Skeletal muscle tissue (tissue), 4 donors: ENCODE data around the gene KLHL11. TPM values are rescaled to one million over a fixed set of nuclear protein-coding genes. Genes with fewer than 3 reads are reported as not detected.
A peak's percentile ranks its signal among the peaks of the same experiment; 100 is the strongest.

ENCODE experiments used
- H3K27ac ChIP-seq: one replicate; pipeline ENCODE4 v1.7.0; 2013; ENCODE audit warnings: mild to moderate bottlenecking, low read depth, low read length, inconsistent platforms
- H3K27me3 ChIP-seq, 3 donors: one replicate each; pipeline ENCODE4 v1.7.0; 2013; ENCODE audit warnings: low read length in 3 of 3; ENCODE audit not compliant: control insufficient read depth in 3 of 3, insufficient read depth in 3 of 3
- H3K36me3 ChIP-seq, 3 donors: one replicate each; pipeline ENCODE4 v1.7.0; 2013; ENCODE audit warnings: low read length in 3 of 3; ENCODE audit not compliant: control insufficient read depth in 3 of 3, insufficient read depth in 3 of 3
- H3K4me1 ChIP-seq, 3 donors: one replicate each; pipeline ENCODE4 v1.7.0; 2013; ENCODE audit warnings: low read length in 3 of 3, mild to moderate bottlenecking in 3 of 3; ENCODE audit not compliant: control insufficient read depth in 3 of 3, insufficient read depth in 3 of 3
- H3K4me3 ChIP-seq, 3 donors: one replicate each; pipeline ENCODE4 v1.7.0; 2013; ENCODE audit warnings: low read length in 3 of 3
- H3K9ac ChIP-seq, 3 donors: one replicate each; pipeline ENCODE4 v1.7.0; 2013; ENCODE audit warnings: low read length in 3 of 3, mild to moderate bottlenecking in 3 of 3, moderate library complexity in 2 of 3, low read depth in 1 of 3
- H3K9me3 ChIP-seq, 3 donors: one replicate each; pipeline ENCODE4 v1.7.0; 2013; ENCODE audit warnings: low read length in 3 of 3; ENCODE audit not compliant: control insufficient read depth in 3 of 3
- total RNA-seq: library from RNA; depleted of rRNA; stranded (reverse); fragments of >200 nt; gene quantifications from one replicate; pipeline ENCODE4 v1.2.3, GENCODE V29; 2014
- donor health status: Osteomylitis.

The KLHL11 gene
- total RNA-seq: 19.3 TPM

GRCh38 chr17:41864836-41865595, at the start of gene KLHL11:
Gene KLHL11 (minus strand): TSS chr17:41865423. CDS start chr17:41865370, 53 bp downstream.
- H3K4me3 ChIP-seq: peak within 1 kb of the TSS; percentile 90 to 95 (median 95)
- H3K9ac ChIP-seq: peak within 1 kb of the TSS; percentile 95 to 98 (median 97)
- no peaks in the 10 kb centered on the region for H3K9me3 ChIP-seq
- H3K4me1 ChIP-seq: peaks cover 18 to 27% (median 20%) of the 10 kb centered on the region in 3 donors
- peaks cover 12 to 14% (median 12%) of the 10 kb centered on the region in 3 donors for H3K36me3 ChIP-seq
- H3K27me3 ChIP-seq: no peaks in the 10 kb centered on the region
- H3K27ac ChIP-seq: peak within 1 kb of the TSS; percentile 84

- H3K9me3 ChIP-seq: no peaks in the 10 kb centered on the region
- H3K27me3 ChIP-seq: no peaks in the 10 kb centered on the region
- peaks cover 23 to 31% (median 28%) of the 10 kb centered on the region in 3 donors for H3K4me1 ChIP-seq
- H3K27ac ChIP-seq: no peak overlapping the region
- peaks cover 31 to 36% (median 33%) of the 10 kb centered on the region in 3 donors for H3K36me3 ChIP-seq
- H3K9ac ChIP-seq: no peak overlapping the region
- H3K4me3 ChIP-seq: no peak overlapping the region
Measured at GRCh38 chr17:41915020-41915419, 49.8 kb upstream of the KLHL11 start.

GRCh38 chr17:41914358-41914766, 49.1 kb upstream of the KLHL11 start:
- H3K36me3 ChIP-seq: peaks cover 38 to 42% (median 40%) of the 10 kb centered on the region in 3 donors
- no peak overlapping the region for H3K9ac ChIP-seq
- H3K27me3 ChIP-seq: no peaks in the 10 kb centered on the region
- peaks cover 17 to 24% (median 22%) of the 10 kb centered on the region in 3 donors for H3K4me1 ChIP-seq
- H3K9me3 ChIP-seq: no peaks in the 10 kb centered on the region
- no peak overlapping the region for H3K27ac ChIP-seq
- no peak overlapping the region for H3K4me3 ChIP-seq

- Histone ChIP-seq H3K9me3 (no peaks in the 10 kb centered on the region), H3K36me3 (peaks cover 44 to 47% (median 46%) of the 10 kb centered on the region in 3 donors), H3K4me3 (no peak overlapping the region), H3K27me3 (no peaks in the 10 kb centered on the region), H3K27ac (no peak overlapping the region), H3K4me1 (peaks cover 15 to 22% (median 19%) of the 10 kb centered on the region in 3 donors), H3K9ac (peak overlapping the region in 1 of 3 donors; percentile 16)
Measured at GRCh38 chr17:41913798-41914197, 48.6 kb upstream of the KLHL11 start.

GRCh38 chr17:41912925-41913324, 47.7 kb upstream of the KLHL11 start:
- Histone ChIP-seq H3K27me3 (no peaks in the 10 kb centered on the region), H3K27ac (no peak overlapping the region), H3K9ac (no peak overlapping the region), H3K9me3 (no peaks in the 10 kb centered on the region), H3K4me3 (no peak overlapping the region), H3K4me1 (peaks cover 11 to 17% (median 13%) of the 10 kb centered on the region in 3 donors), H3K36me3 (peaks cover 46 to 52% (median 52%) of the 10 kb centered on the region in 3 donors)

- H3K9ac ChIP-seq: no peak overlapping the region
- peaks cover 52 to 69% (median 66%) of the 10 kb centered on the region in 3 donors for H3K36me3 ChIP-seq
- peaks cover 4 to 8% (median 4%) of the 10 kb centered on the region in 3 donors for H3K4me1 ChIP-seq
- no peaks in the 10 kb centered on the region for H3K9me3 ChIP-seq
- no peak overlapping the region for H3K27ac ChIP-seq
- no peaks in the 10 kb centered on the region for H3K27me3 ChIP-seq
- H3K4me3 ChIP-seq: no peak overlapping the region
Measured at GRCh38 chr17:41910701-41911391, 45.6 kb upstream of the KLHL11 start.

- Histone ChIP-seq H3K27ac (no peak overlapping the region), H3K36me3 (peaks cover 68 to 85% (median 83%) of the 10 kb centered on the region in 3 donors), H3K27me3 (no peaks in the 10 kb centered on the region), H3K4me1 (peaks cover 0 to 3% (median 2%) of the 10 kb centered on the region in 3 donors), H3K4me3 (no peak overlapping the region), H3K9me3 (no peaks in the 10 kb centered on the region), H3K9ac (no peak overlapping the region)
Measured at GRCh38 chr17:41909088-41909487, 43.9 kb upstream of the KLHL11 start.

- Histone ChIP-seq H3K9me3 (no peaks in the 10 kb centered on the region), H3K4me1 (no peaks in the 10 kb centered on the region), H3K27ac (no peak overlapping the region), H3K36me3 (peaks cover 64 to 80% (median 74%) of the 10 kb centered on the region in 3 donors), H3K9ac (no peak overlapping the region), H3K4me3 (no peak overlapping the region), H3K27me3 (no peaks in the 10 kb centered on the region)
Measured at GRCh38 chr17:41907633-41908539, 42.7 kb upstream of the KLHL11 start.

- Histone ChIP-seq H3K9ac (no peak overlapping the region), H3K27ac (no peak overlapping the region), H3K27me3 (no peaks in the 10 kb centered on the region), H3K9me3 (no peaks in the 10 kb centered on the region), H3K4me3 (no peak overlapping the region), H3K4me1 (no peaks in the 10 kb centered on the region), H3K36me3 (peaks cover 60 to 75% (median 68%) of the 10 kb centered on the region in 3 donors)
Measured at GRCh38 chr17:41907185-41907556, 41.9 kb upstream of the KLHL11 start.
